ENCODE results near the gene CARD10. TPM values are rescaled to one million over a fixed set of nuclear protein-coding genes. Genes with fewer than 3 reads are reported as not detected.

CARD10 gene
- total RNA-seq, 1 experiment from 2014 or later = 16.5 TPM

GRCh38 chr22:37508431-37508992 lies 10.7 kb downstream of the CARD10 start:
- Histone ChIP-seq H3K4me3 (ENCODE audit: insufficient read depth, low read depth, low read length) (no peak overlapping the region), H3K27me3 (ENCODE audit: control insufficient read depth, insufficient read depth, low read length) (no peaks in the 10 kb centered on the region), H3K36me3 (replicated peaks; ENCODE audit: control insufficient read depth, insufficient read depth, low read length) (no peaks in the 10 kb centered on the region; the same call in 1 of the 2 replicates)
- DNase-seq = peak; percentile 76

- DNase-seq = no peak
- Histone ChIP-seq H3K36me3 (replicated peaks; ENCODE audit: control insufficient read depth, insufficient read depth, low read length) (no peaks in the 10 kb centered on the region; the same call in 1 of the 2 replicates), H3K27me3 (ENCODE audit: control insufficient read depth, insufficient read depth, low read length) (no peaks in the 10 kb centered on the region), H3K4me3 (ENCODE audit: insufficient read depth, low read depth, low read length) (no peak overlapping the region)
These were observed 11.5 kb downstream of the CARD10 start for GRCh38 chr22:37507731-37508130.

GRCh38 chr22:37505989-37506388 lies 13.2 kb downstream of the CARD10 start:
- Histone ChIP-seq H3K27me3 (ENCODE audit: control insufficient read depth, insufficient read depth, low read length) (no peaks in the 10 kb centered on the region), H3K36me3 (replicated peaks; ENCODE audit: control insufficient read depth, insufficient read depth, low read length) (no peaks in the 10 kb centered on the region; the same call in 1 of the 2 replicates), H3K4me3 (ENCODE audit: insufficient read depth, low read depth, low read length) (no peak overlapping the region)
- DNase-seq = peak; percentile 53

- Histone ChIP-seq H3K4me3 (ENCODE audit: insufficient read depth, low read depth, low read length) (no peak overlapping the region), H3K27me3 (ENCODE audit: control insufficient read depth, insufficient read depth, low read length) (no peaks in the 10 kb centered on the region), H3K36me3 (replicated peaks; ENCODE audit: control insufficient read depth, insufficient read depth, low read length) (no peaks in the 10 kb centered on the region; the same call in 1 of the 2 replicates)
- DNase-seq = no peak
These were observed 13.7 kb downstream of the CARD10 start for GRCh38 chr22:37505565-37505964.

- DNase-seq = no peak
- Histone ChIP-seq H3K27me3 (ENCODE audit: control insufficient read depth, insufficient read depth, low read length) (no peaks in the 10 kb centered on the region), H3K4me3 (ENCODE audit: insufficient read depth, low read depth, low read length) (no peak overlapping the region), H3K36me3 (replicated peaks; ENCODE audit: control insufficient read depth, insufficient read depth, low read length) (no peaks in the 10 kb centered on the region; the same call in 1 of the 2 replicates)
These were observed 14.3 kb downstream of the CARD10 start for GRCh38 chr22:37504964-37505363.

GRCh38 chr22:37503850-37504249 lies 15.4 kb downstream of the CARD10 start:
- Histone ChIP-seq H3K4me3 (ENCODE audit: insufficient read depth, low read depth, low read length) (no peak overlapping the region), H3K27me3 (ENCODE audit: control insufficient read depth, insufficient read depth, low read length) (no peaks in the 10 kb centered on the region), H3K36me3 (replicated peaks; ENCODE audit: control insufficient read depth, insufficient read depth, low read length) (no peaks in the 10 kb centered on the region; the same call in 1 of the 2 replicates)
- DNase-seq = no peak

GRCh38 chr22:37503183-37503683 lies 16.0 kb downstream of the CARD10 start:
- no peak for DNase-seq
- Histone ChIP-seq H3K36me3 (replicated peaks; ENCODE audit: control insufficient read depth, insufficient read depth, low read length) (no peaks in the 10 kb centered on the region; the same call in 1 of the 2 replicates), H3K4me3 (ENCODE audit: insufficient read depth, low read depth, low read length) (no peak overlapping the region), H3K27me3 (ENCODE audit: control insufficient read depth, insufficient read depth, low read length) (no peaks in the 10 kb centered on the region)

- no peak for DNase-seq
- H3K4me3 ChIP-seq (ENCODE audit: insufficient read depth, low read depth, low read length) = no peak overlapping the region
- no peaks in the 10 kb centered on the region; the same call in 1 of the 2 replicates for H3K36me3 ChIP-seq (replicated peaks; ENCODE audit: control insufficient read depth, insufficient read depth, low read length)
- H3K27me3 ChIP-seq (ENCODE audit: control insufficient read depth, insufficient read depth, low read length) = no peaks in the 10 kb centered on the region
These were observed 16.7 kb downstream of the CARD10 start for GRCh38 chr22:37502342-37503182.

DNA sequence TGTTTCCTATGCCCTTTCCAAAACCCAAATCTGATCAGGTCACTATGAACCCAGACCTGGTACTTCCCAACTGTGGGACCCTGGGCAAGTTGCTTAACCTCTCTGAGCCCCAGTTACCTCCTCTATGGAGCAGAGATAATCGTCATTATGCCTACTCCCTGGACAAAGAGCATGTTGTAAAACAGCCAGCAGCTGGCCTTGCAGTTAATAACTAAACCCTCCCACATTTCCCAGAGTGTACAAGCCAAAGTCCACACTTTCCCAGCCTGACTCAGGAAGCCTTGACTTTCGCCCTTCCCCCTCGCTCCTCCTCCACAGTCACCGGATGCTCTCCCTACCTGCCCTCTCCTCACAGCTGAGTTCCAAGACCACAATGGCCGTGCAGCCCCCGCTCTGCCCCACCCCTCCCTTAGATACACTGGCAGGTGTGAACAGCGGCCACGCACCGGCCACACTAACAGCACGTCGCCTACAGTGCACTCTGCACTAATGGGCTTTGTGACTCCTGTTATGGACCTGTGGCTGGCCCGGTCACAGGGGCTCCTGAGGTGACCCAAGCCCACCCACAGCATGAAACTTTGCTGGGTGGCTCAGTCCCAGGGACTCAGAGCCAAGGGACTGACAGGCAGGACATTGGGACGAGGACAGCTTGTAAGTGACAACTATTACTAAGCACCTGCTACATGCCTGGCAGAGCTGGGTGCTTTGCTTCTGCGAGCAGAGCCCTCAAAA lies 17.4 kb downstream of the CARD10 start:
- H3K27me3 ChIP-seq (ENCODE audit: control insufficient read depth, insufficient read depth, low read length) = no peaks in the 10 kb centered on the region
- no peaks in the 10 kb centered on the region; the same call in 1 of the 2 replicates for H3K36me3 ChIP-seq (replicated peaks; ENCODE audit: control insufficient read depth, insufficient read depth, low read length)
- H3K4me3 ChIP-seq (ENCODE audit: insufficient read depth, low read depth, low read length) = no peak overlapping the region
- DNase-seq = no peak

DNA sequence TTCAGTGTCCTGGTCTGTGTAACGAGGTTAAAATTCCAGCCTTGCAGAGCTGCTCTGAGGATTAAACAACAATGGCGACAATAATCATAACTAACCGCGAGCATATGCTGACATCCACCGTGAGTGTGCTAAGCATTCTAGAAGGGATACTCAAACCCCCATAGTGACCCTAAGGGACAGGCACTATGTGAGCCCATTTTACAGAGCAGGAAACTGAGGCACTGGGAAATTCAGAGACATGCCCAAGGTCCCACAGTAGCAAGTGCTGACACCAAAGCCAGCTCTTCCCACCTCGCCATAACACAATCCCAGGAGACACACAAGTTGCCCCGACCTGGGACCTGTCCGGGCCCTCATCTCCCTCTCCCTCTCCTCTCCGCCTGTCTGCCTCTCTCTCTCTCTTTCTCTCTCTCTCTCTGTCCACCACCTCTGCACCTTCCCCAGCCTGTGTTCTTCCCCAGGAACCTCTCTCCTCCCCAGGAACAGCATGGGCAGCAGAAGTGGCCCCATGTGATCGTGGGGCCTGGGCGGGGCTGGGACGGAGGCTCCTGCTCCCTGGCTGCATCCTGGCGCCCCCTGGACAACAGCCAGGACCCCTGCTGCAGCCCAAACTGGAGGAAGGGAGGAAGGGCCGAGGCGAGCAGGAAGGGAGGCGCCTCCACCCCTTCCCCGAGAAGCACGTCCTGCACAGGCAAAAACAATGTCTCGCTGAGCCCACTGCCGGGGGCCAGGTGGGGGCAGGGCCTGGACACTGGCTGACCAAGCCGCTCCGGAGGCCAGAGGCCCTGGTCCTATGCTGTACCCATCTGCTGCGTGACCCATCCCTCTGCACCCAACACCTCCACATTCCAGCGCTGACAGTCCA lies 18.2 kb downstream of the CARD10 start:
- no peaks in the 10 kb centered on the region for H3K27me3 ChIP-seq (ENCODE audit: control insufficient read depth, insufficient read depth, low read length)
- peak; percentile 72 for DNase-seq
- H3K4me3 ChIP-seq (ENCODE audit: insufficient read depth, low read depth, low read length) = no peak overlapping the region
- H3K36me3 ChIP-seq (replicated peaks; ENCODE audit: control insufficient read depth, insufficient read depth, low read length) = no peaks in the 10 kb centered on the region; the same call in 1 of the 2 replicates

DNA sequence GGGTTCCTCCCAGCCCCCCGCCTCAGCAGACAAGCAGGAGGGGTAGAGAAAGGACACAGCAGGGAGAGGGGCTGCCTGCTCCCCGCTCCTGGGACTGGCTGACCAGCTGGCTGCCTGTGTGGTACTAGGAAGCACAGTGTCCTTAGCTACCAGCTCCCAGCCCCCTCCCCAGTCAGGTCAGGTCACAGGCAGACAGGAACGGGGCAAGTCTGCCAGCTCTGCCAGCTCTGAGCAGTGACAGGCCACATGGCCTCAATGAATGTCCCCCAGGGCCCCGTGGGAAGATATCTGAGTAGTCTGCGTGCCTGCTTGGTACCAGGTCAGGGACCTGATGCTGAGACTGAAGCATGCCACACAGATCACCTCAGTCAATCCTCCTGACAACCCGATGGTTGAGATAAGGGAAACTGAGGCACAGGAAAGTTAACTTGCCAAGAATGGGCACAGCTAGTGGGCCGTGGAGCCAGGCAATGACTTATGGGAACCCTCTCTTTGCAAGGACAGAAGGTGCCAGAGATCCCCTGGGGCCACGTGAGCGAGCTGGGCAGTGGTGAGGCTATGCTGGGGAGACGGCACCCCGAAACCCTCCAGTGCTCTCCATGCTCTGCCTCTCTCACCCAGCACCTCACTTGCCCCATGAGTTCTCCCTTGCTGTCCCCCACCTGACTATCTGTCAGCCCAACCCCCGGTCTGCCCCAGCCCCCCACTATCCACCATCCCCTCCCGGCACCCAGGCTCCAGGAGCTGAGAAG lies 19.2 kb downstream of the CARD10 start:
- Histone ChIP-seq H3K27me3 (ENCODE audit: control insufficient read depth, insufficient read depth, low read length) (no peaks in the 10 kb centered on the region), H3K36me3 (replicated peaks; ENCODE audit: control insufficient read depth, insufficient read depth, low read length) (no peaks in the 10 kb centered on the region; the same call in 1 of the 2 replicates), H3K4me3 (ENCODE audit: insufficient read depth, low read depth, low read length) (no peak overlapping the region)
- no peak for DNase-seq

DNA sequence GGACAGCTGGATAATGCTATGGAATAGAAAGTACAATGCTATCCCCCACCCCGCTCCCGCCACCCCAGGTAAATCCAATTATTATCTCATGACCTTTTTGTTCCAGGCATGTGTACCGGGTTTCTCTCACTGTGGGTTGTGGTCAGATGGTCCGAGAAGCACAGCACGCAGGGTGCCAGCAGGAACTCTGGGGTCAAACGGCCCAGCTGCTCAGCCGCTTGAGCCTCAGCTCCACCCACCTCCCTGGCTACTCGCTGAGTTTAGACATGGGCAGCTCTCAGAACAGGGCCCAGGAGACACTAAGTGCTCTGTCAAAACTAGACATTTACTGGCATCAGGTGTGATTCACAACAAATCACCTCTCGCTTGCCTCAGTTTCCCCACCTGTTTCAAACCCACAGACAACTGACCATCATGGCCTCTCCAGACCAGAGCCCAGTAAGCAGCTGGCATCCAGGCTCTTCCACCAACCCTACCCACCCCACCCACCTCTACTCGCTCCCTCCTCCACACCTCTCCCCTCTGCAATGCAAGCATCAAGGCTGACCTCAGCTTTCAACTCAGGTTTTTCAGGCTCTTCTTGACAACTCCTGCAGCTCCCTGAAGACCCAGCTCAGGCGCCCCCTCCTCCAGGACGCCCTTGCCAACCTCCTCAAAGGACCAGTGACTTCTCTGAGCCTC lies 20.0 kb downstream of the CARD10 start:
- H3K27me3 ChIP-seq (ENCODE audit: control insufficient read depth, insufficient read depth, low read length) = no peaks in the 10 kb centered on the region
- peak; percentile 45 for DNase-seq
- H3K4me3 ChIP-seq (ENCODE audit: insufficient read depth, low read depth, low read length) = no peak overlapping the region
- H3K36me3 ChIP-seq (replicated peaks; ENCODE audit: control insufficient read depth, insufficient read depth, low read length) = no peaks in the 10 kb centered on the region; the same call in 1 of the 2 replicates
